Progenitor cell of endocrine pancreas (in vitro differentiated cells): ENCODE data around the gene B3GAT2. TPM values are rescaled to one million over a fixed set of nuclear protein-coding genes. Genes with fewer than 3 reads are reported as not detected.

Experiments used
- DNase-seq: peaks from one replicate; pipeline ENCODE4 v3.0.0; 2021; ENCODE audit warnings: low spot score; ENCODE audit not compliant: unreplicated experiment
- H3K27ac Mint-ChIP-seq: 2 replicates; pipeline ENCODE4 v1.8.0; 2021; ENCODE audit warnings: mild to moderate bottlenecking, moderate library complexity, mixed read lengths
- H3K27me3 Mint-ChIP-seq: 2 replicates; pipeline ENCODE4 v1.8.0; 2021; ENCODE audit warnings: mixed read lengths
- H3K36me3 Mint-ChIP-seq: 2 replicates; pipeline ENCODE4 v1.8.0; 2022; ENCODE audit warnings: mixed read lengths; ENCODE audit not compliant: insufficient read depth
- H3K4me1 Mint-ChIP-seq: 2 replicates; pipeline ENCODE4 v1.8.0; 2021; ENCODE audit warnings: low read depth, mixed read lengths
- H3K4me3 Mint-ChIP-seq: 2 replicates; pipeline ENCODE4 v1.8.0; 2021; ENCODE audit warnings: low read depth, mild to moderate bottlenecking, moderate library complexity, mixed read lengths
- H3K9me3 Mint-ChIP-seq: 2 replicates; pipeline ENCODE4 v1.8.0; 2021; ENCODE audit warnings: low read depth, mixed read lengths
- total RNA-seq: library from RNA; stranded (reverse); gene quantifications from 2 replicates; pipeline ENCODE4 v1.2.1, GENCODE V29; 2021
- TF ChIP-seq, protein P1 (sequence below): fragments of 200-600 bp; sonication (generic); IDR thresholded peaks from one replicate; pipeline ENCODE4 v1.5.0; 2021; ENCODE audit warnings: antibody characterized with exemption, mild to moderate bottlenecking; ENCODE audit not compliant: unreplicated experiment

The B3GAT2 gene
- total RNA-seq, 1 donor from 2014 or later = 1.8 TPM

GRCh38 chr6:70884074-70884983 lies 72.5 kb downstream of the B3GAT2 start:
- TF ChIP-seq, protein P1, sequence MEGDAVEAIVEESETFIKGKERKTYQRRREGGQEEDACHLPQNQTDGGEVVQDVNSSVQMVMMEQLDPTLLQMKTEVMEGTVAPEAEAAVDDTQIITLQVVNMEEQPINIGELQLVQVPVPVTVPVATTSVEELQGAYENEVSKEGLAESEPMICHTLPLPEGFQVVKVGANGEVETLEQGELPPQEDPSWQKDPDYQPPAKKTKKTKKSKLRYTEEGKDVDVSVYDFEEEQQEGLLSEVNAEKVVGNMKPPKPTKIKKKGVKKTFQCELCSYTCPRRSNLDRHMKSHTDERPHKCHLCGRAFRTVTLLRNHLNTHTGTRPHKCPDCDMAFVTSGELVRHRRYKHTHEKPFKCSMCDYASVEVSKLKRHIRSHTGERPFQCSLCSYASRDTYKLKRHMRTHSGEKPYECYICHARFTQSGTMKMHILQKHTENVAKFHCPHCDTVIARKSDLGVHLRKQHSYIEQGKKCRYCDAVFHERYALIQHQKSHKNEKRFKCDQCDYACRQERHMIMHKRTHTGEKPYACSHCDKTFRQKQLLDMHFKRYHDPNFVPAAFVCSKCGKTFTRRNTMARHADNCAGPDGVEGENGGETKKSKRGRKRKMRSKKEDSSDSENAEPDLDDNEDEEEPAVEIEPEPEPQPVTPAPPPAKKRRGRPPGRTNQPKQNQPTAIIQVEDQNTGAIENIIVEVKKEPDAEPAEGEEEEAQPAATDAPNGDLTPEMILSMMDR = peak; percentile 89
- Mint-ChIP-seq H3K27me3 (peaks cover 9% of the 10 kb centered on the region), H3K27ac (no peak overlapping the region), H3K4me3 (no peak overlapping the region), H3K9me3 (no peaks in the 10 kb centered on the region), H3K36me3 (no peaks in the 10 kb centered on the region), H3K4me1 (no peaks in the 10 kb centered on the region)
- DNase-seq = peak; percentile 62

GRCh38 chr6:70879496-70879895 lies 77.4 kb downstream of the B3GAT2 start:
- Mint-ChIP-seq H3K9me3 (no peaks in the 10 kb centered on the region), H3K27me3 (no peaks in the 10 kb centered on the region), H3K4me1 (no peaks in the 10 kb centered on the region), H3K36me3 (no peaks in the 10 kb centered on the region), H3K27ac (no peak overlapping the region), H3K4me3 (no peak overlapping the region)
- TF ChIP-seq, protein P1 = no peak
- DNase-seq = no peak

GRCh38 chr6:70874181-70874913 lies 82.5 kb downstream of the B3GAT2 start:
- peaks cover 4% of the 10 kb centered on the region for H3K36me3 Mint-ChIP-seq
- H3K4me3 Mint-ChIP-seq = no peak overlapping the region
- TF ChIP-seq, protein P1 = no peak
- no peaks in the 10 kb centered on the region for H3K4me1 Mint-ChIP-seq
- peaks cover 22% of the 10 kb centered on the region for H3K9me3 Mint-ChIP-seq
- H3K27ac Mint-ChIP-seq = no peak overlapping the region
- no peaks in the 10 kb centered on the region for H3K27me3 Mint-ChIP-seq
- DNase-seq = no peak

- Mint-ChIP-seq H3K9me3 (peaks cover 22% of the 10 kb centered on the region), H3K4me3 (no peak overlapping the region), H3K27ac (no peak overlapping the region), H3K4me1 (no peaks in the 10 kb centered on the region), H3K36me3 (peaks cover 4% of the 10 kb centered on the region), H3K27me3 (no peaks in the 10 kb centered on the region)
- no peak for DNase-seq
- TF ChIP-seq, protein P1 = no peak
Observed at GRCh38 chr6:70872469-70872868, 84.4 kb downstream of the B3GAT2 start.

DNA sequence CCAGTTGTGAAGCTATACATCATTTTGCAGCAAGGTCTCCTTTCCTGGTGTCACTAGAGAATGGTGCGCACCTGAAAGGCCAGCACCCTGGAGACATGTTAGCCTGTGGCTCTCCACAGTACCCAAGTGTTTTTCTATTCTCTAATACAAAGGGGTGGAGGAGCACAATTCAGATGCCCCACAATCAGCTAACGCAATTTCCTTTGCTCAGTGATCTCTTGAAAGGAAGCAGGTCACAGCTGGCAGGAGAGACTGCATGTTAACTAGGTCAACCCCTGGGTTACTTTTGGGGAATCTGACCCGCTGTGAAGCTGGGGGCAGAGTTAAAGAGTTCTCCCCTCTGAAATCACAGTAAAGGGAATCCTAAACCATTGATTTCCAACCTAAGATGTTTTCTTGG lies 92.5 kb downstream of the B3GAT2 start:
- Mint-ChIP-seq H3K36me3 (peaks cover 5% of the 10 kb centered on the region), H3K4me3 (no peak overlapping the region), H3K27me3 (no peaks in the 10 kb centered on the region), H3K27ac (no peak overlapping the region), H3K9me3 (no peaks in the 10 kb centered on the region), H3K4me1 (no peaks in the 10 kb centered on the region)
- DNase-seq = no peak
- TF ChIP-seq, protein P1 = no peak
